GM12878 (cell line): ENCODE measurements around the gene SUPT7L. TPM values are rescaled to one million over a fixed set of nuclear protein-coding genes. Genes with fewer than 3 reads are reported as not detected.

Experiments used
- ATAC-seq: fragments of 200-7000 bp; cut with Tn5 transposase; 3 replicates; pipeline ENCODE4 v1.9.1; 2020; ENCODE audit warnings: mild to moderate bottlenecking, moderate library complexity
- BruUV-seq: library from RNA; stranded (reverse); fragments of 400-500 nt; replicated peaks from 2 replicates; lab custom pipeline; 2021; lab: Mats Ljungman, UMichigan
- CTCF ChIA-PET: fragments of 300-600 bp; sonication (Branson Sonifier 250); formaldehyde crosslinking; extraction: SDS; loops from one replicate; lab custom pipeline; 2021; ENCODE audit warnings: inconsistent platforms; lab: Yijun Ruan, JAX
- POLR2A ChIA-PET: fragments of 350-600 bp; formaldehyde crosslinking; extraction: SDS; loops from one replicate; lab custom pipeline; 2021; ENCODE audit warnings: inconsistent platforms; lab: Charles Lee
- RAD21 ChIA-PET: fragments of 300-600 bp; sonication (Branson Sonifier 250); formaldehyde crosslinking; loops from one replicate; lab custom pipeline; 2023; ENCODE audit warnings: antibody characterized with exemption; ENCODE audit not compliant: unreplicated experiment; lab: Charles Lee
- SMC1A ChIA-PET: fragments of 300-600 bp; sonication (Branson Sonifier 250); formaldehyde crosslinking; loops from one replicate; lab custom pipeline; 2023; ENCODE audit not compliant: unreplicated experiment, uncharacterized antibody; lab: Charles Lee
- DNase-seq: peaks from one replicate; pipeline ENCODE4 v3.0.0-alpha.2; 2011; ENCODE audit warnings: low read depth, low spot score
- FAIRE-seq: peaks from 3 replicates; lab custom pipeline; 2011; peaks lifted over from hg19 to GRCh38; lab: Jason Lieb, UNC
- H2AFZ ChIP-seq: 2 replicates; pipeline ENCODE4 v1.6.0; 2011; ENCODE audit warnings: low read depth, low read length, control low read depth; ENCODE audit not compliant: control insufficient read depth
- H3K27ac ChIP-seq: 2 replicates; pipeline ENCODE4 v1.5.1; 2011; ENCODE audit warnings: control low read depth; ENCODE audit not compliant: control insufficient read depth, insufficient read depth
- H3K27me3 ChIP-seq, 2 experiments: replicated peaks in 1 of 2; 2 replicates each; pipeline versions ENCODE4 v1.6.0 to v1.6.1; 2011; ENCODE audit warnings: low read length in 1 of 2; ENCODE audit not compliant: control insufficient read depth in 2 of 2, insufficient read depth in 2 of 2
- H3K36me3 ChIP-seq, 2 experiments: 2 replicates each; pipeline ENCODE4 v1.5.1; 2011; ENCODE audit warnings: low read length in 1 of 2; ENCODE audit not compliant: control insufficient read depth in 2 of 2, insufficient read depth in 2 of 2
- H3K4me1 ChIP-seq: 2 replicates; pipeline ENCODE4 v1.6.1; 2011; ENCODE audit warnings: mild to moderate bottlenecking, low read length, moderate library complexity, mixed read lengths; ENCODE audit not compliant: control insufficient read depth, insufficient read depth
- H3K4me2 ChIP-seq: 2 replicates; pipeline ENCODE4 v1.6.0; 2011; ENCODE audit warnings: control low read depth; ENCODE audit not compliant: control insufficient read depth, insufficient read depth
- H3K4me3 ChIP-seq: fragments of 200-600 bp; sonication (generic); 2 replicates; pipeline ENCODE4 v1.5.1; 2016
- H3K79me2 ChIP-seq: 2 replicates; pipeline ENCODE4 v1.6.0; 2011; ENCODE audit warnings: low read length; ENCODE audit not compliant: control insufficient read depth, insufficient read depth
- H3K9ac ChIP-seq: 2 replicates; pipeline ENCODE4 v1.8.0; 2011; ENCODE audit warnings: low read length, control low read depth, mixed read lengths; ENCODE audit not compliant: control insufficient read depth, insufficient read depth
- H3K9me3 ChIP-seq: replicated peaks from 3 replicates; pipeline ENCODE4 v1.5.1; 2011; ENCODE audit warnings: mild to moderate bottlenecking, low read length; ENCODE audit not compliant: control insufficient read depth, insufficient read depth
- H4K20me1 ChIP-seq: 2 replicates; pipeline ENCODE4 v1.6.0; 2011; ENCODE audit not compliant: control insufficient read depth, insufficient read depth
- CEBPB ChIP-seq, 2 experiments: fragments of 150-350 bp in 1 of 2; IDR thresholded peaks; 2 replicates each; pipeline ENCODE4 v1.6.1; 2012 to 2014; ENCODE audit warnings: low read depth in 2 of 2, low read length in 2 of 2, borderline replicate concordance in 1 of 2, inconsistent platforms in 1 of 2
- TAF1 ChIP-seq: IDR thresholded peaks from 2 replicates; pipeline ENCODE4 v1.6.1; 2011; ENCODE audit warnings: mild to moderate bottlenecking, low read depth, low read length, borderline replicate concordance
- whole genome bisulfite sequencing: methylation state at CpG from one replicate; pipeline ENCODE4 v1.1.6; 2016; ENCODE audit warnings: low lambda C conversion rate; ENCODE audit not compliant: insufficient replicate concordance, insufficient coverage; ENCODE audit errors: missing lambda C conversion rate; 5-methylcytosine and 5-hydroxymethylcytosine counted together
- in situ Hi-C: fragments of 300-500 bp; cut with MboI; formaldehyde crosslinking; loops from 9 replicates; pipeline ENCODE4 v1.14.3; 2018; ENCODE audit warnings: mixed read lengths
- intact Hi-C: fragments of 100-400 bp; cut with micrococcal nuclease; formaldehyde crosslinking; loops from one replicate; pipeline ENCODE4 v1.14.2; 2022; ENCODE audit not compliant: unreplicated experiment
- polyA plus RNA-seq, 11 experiments: library from polyadenylated mRNA; depleted of rRNA in 4 of 11; unstranded in 6 of 11; stranded (reverse) in 5 of 11; fragments of >200 nt; fragmentation: Nextera tagmentation in 4 of 11; fragmentation: Illumina TruSeq in 1 of 11; extraction: Ambion mirVana in 4 of 11; extraction: Trizol in 1 of 11; gene quantifications; 1 replicate in 1 of 11; 2 replicates in 10 of 11; pipeline versions ENCODE4 v1.2.1 to v1.2.3, GENCODE V29; 2011 to 2016; ENCODE audit warnings: inconsistent platforms in 2 of 11, missing spikeins in 2 of 11, low read depth in 1 of 11
- total RNA-seq, 4 experiments: library from RNA; depleted of rRNA in 3 of 4; stranded (reverse); fragments of >200 nt in 3 of 4; fragmentation: Illumina TruSeq in 1 of 4; extraction: Trizol in 1 of 4; gene quantifications; 2 replicates each; pipeline versions ENCODE4 v1.2.1 to v1.2.3, GENCODE V29; 2013 to 2021

The SUPT7L gene
- total and polyA plus RNA-seq, 10 of the 15 experiments (the other 5 are each of a cell fraction or from before 2014, with no cell fraction given), result 10.2 to 43.7 (median 21.3) TPM

- SMC1A ChIA-PET, result no interaction called here
- no TSS peak for BruUV-seq
- ATAC-seq, result no peak
Measured at GRCh38 chr2:27653397-27653796, 10.0 kb downstream of the SUPT7L start.

DNA sequence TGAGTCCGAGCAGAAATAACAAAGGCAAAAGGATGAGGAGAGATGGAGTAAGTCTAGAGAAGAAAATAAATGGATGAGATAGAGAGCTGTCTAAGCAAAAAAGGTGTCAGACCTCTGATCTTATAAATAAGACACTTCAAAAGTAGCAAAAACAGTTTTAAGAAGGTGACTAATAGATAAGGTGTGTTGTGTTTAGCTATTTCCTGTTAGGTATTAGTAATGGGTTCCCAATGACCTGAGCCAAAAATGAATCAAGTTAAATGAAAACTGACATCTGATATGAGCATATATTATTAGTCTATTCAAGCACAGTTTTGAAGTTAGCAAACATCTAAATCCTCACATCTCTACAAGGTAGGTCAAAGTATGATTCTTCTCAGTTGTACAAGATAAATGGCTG, 10.6 kb downstream of the SUPT7L start:
- Histone ChIP-seq H3K36me3 (peaks cover 2 to 39% of the 10 kb centered on the region in 2 experiments), H3K9me3 (no peaks in the 10 kb centered on the region), H3K4me3 (no peak overlapping the region), H3K4me1 (no peaks in the 10 kb centered on the region), H3K4me2 (no peak overlapping the region), H3K9ac (no peak overlapping the region), H4K20me1 (no peaks in the 10 kb centered on the region), H3K27ac (no peak overlapping the region), H3K79me2 (no peaks in the 10 kb centered on the region), H3K27me3 (no peaks in the 10 kb centered on the region), H2AFZ (no peak overlapping the region)
- intact Hi-C loops (no loop called here), in situ Hi-C loops (no loop called here)
- ATAC-seq, result no peak
- no peak for FAIRE-seq
- ChIA-PET POLR2A (no interaction called here), RAD21 (no interaction called here), SMC1A (no interaction called here), CTCF (interaction anchor here (3.1 kb wide), 1 partner anchor 30 kb away, joined by 16 read pairs; no protein-coding TSS in a partner anchor)
- no TSS peak for BruUV-seq
- no peak for DNase-seq
- 85% methylated on average over 1 of the region's 1 CpG for WGBS
- no peak for TF ChIP-seq CEBPB (IDR thresholded peaks at IDR 0.05; ENCODE audit: borderline replicate concordance in 1 of 2, low read depth in 2 of 2, low read length in 2 of 2)

More at GRCh38 chr2:27653397-27653796, 10.0 kb downstream of the SUPT7L start:
- H2AFZ ChIP-seq, result no peak overlapping the region
- no peaks in the 10 kb centered on the region for H3K9me3 ChIP-seq
- CTCF ChIA-PET, result no interaction called here
- H3K4me1 ChIP-seq, result no peaks in the 10 kb centered on the region
- no peaks in the 10 kb centered on the region for H4K20me1 ChIP-seq
- no peak overlapping the region for H3K9ac ChIP-seq
- no peaks in the 10 kb centered on the region for H3K27me3 ChIP-seq
- RAD21 ChIA-PET, result no interaction called here
- no peak for FAIRE-seq
- in situ Hi-C loops, result no loop called here
- POLR2A ChIA-PET, result interaction anchor here (0.6 kb wide), 1 partner anchor 18 kb away, joined by 4 read pairs; no protein-coding TSS in a partner anchor
- H3K4me2 ChIP-seq, result no peak overlapping the region
- no peak for TF ChIP-seq TAF1
- no peak overlapping the region for H3K27ac ChIP-seq
- H3K36me3 ChIP-seq, result peaks cover 0 to 35% of the 10 kb centered on the region in 2 experiments
- 50% methylated on average over 2 of the region's 2 CpGs for WGBS
- no peak overlapping the region for H3K4me3 ChIP-seq
- H3K79me2 ChIP-seq, result no peaks in the 10 kb centered on the region
- intact Hi-C loops, result no loop called here
- DNase-seq, result no peak
